ENCODE results near the gene PLD5.

PLD5 gene
- total RNA-seq: 0 reads per million in 3 donors

DNA sequence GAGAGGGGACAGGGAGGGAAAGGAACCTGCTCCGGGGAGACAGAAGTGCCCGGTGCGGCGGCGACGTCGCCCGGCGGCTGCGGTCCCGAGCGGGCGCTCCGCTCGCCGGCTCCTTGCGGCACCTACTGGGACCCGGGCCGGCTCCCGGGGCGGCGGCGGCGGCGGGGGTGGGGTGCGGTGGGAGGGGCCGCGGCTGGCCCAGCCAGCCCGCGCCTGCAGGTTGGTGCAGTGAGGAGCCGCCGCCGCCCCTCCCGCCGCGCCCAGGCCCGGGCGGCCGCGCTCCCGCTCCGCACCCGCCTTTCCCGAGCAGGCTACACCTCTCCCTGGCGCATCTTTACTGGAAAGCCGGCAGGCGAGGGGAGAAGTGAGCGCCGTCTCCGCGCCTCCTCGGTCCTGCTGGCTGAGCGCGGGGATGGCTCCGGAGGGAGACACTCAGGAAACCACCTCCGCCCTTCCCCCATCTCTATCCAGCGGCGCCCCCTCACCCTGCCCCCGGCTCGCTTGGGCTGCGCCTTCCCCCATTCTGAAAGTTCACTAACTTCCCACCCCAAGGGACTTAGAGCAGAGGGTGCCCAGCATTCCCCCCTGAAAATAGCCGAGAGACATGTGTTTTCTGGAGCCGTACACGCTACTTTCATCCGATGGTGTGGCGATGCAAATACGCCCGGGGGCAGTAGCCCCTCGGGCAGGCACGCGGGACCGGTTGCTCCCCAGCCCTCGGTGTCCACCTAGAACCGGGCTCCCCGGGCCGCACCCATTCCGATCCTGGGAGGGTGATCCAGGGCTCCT lies at the start of gene PLD5:
Gene PLD5, minus strand, starts transcription at position 127 of the 789 bp plus-strand sequence.
- H3K27ac ChIP-seq (ENCODE audit: insufficient read depth, low read length, poor library complexity, severe bottlenecking): no peak within 1 kb of the TSS
- no peaks in the 10 kb centered on the region for H3K36me3 ChIP-seq (ENCODE audit: control insufficient read depth, insufficient read depth, low read length)
- DNase-seq: no peak
- H3K4me3 ChIP-seq (ENCODE audit: insufficient read depth, low read depth, low read length, poor library complexity, severe bottlenecking): no peak within 1 kb of the TSS
- H3K27me3 ChIP-seq (replicated peaks; ENCODE audit: control insufficient read depth, insufficient read depth, low read length, poor library complexity, severe bottlenecking): peaks cover 9% of the 10 kb centered on the region
- H3K9me3 ChIP-seq (ENCODE audit: control insufficient read depth, low read length): no peaks in the 10 kb centered on the region
- H3K4me1 ChIP-seq (ENCODE audit: control insufficient read depth, insufficient read depth, low read length, poor library complexity, severe bottlenecking): peaks cover 2% of the 10 kb centered on the region

DNA sequence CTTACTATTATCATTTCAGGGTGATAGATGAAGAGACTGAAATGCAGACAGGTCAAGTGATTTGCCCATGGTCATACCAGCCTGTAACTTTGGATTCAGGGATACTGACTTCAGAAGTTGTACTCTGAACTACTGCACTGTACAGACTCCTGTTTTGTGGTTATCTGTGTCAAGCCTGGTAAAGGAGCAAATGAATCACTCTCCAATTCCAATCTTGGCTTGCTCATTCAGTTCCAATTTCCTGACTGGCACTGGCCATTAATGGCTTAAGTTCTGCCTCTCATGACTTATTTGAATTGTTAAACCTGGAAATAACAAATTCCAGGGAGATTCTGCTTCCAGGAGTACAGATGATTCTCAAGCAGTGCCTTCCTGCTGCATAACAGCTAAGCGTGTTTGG lies 45.4 kb upstream of the PLD5 start:
- no peak overlapping the region for H3K4me3 ChIP-seq (ENCODE audit: insufficient read depth, low read depth, low read length, poor library complexity, severe bottlenecking)
- no peak for DNase-seq
- no peaks in the 10 kb centered on the region for H3K27me3 ChIP-seq (replicated peaks; ENCODE audit: control insufficient read depth, insufficient read depth, low read length, poor library complexity, severe bottlenecking)
- H3K9me3 ChIP-seq (ENCODE audit: control insufficient read depth, low read length): no peaks in the 10 kb centered on the region
- no peaks in the 10 kb centered on the region for H3K4me1 ChIP-seq (ENCODE audit: control insufficient read depth, insufficient read depth, low read length, poor library complexity, severe bottlenecking)
- no peaks in the 10 kb centered on the region for H3K36me3 ChIP-seq (ENCODE audit: control insufficient read depth, insufficient read depth, low read length)
- H3K27ac ChIP-seq (ENCODE audit: insufficient read depth, low read length, poor library complexity, severe bottlenecking): no peak overlapping the region

DNA sequence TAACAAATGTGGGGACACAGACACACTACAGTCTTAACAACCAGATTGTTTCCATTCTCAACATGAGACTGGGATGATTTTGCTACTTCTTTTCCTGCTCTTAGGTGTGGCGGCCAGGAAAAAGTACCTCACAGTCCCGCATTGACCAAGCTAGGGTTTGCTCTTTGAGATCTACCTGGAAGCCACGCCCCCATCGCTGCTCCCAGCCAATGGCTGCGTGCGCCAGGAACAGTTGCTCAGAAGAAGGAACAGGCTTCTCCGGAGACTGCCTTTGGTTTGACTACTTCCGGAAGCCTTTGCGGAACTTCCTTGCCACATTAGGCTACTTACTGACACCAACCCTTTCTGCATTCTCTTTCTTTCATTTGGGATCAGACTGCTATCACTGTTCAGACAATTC lies 44.2 kb upstream of the PLD5 start:
- Histone ChIP-seq H3K4me3 (ENCODE audit: insufficient read depth, low read depth, low read length, poor library complexity, severe bottlenecking) (no peak overlapping the region), H3K27ac (ENCODE audit: insufficient read depth, low read length, poor library complexity, severe bottlenecking) (no peak overlapping the region), H3K27me3 (replicated peaks; ENCODE audit: control insufficient read depth, insufficient read depth, low read length, poor library complexity, severe bottlenecking) (no peaks in the 10 kb centered on the region), H3K9me3 (ENCODE audit: control insufficient read depth, low read length) (no peaks in the 10 kb centered on the region), H3K4me1 (ENCODE audit: control insufficient read depth, insufficient read depth, low read length, poor library complexity, severe bottlenecking) (no peaks in the 10 kb centered on the region), H3K36me3 (ENCODE audit: control insufficient read depth, insufficient read depth, low read length) (no peaks in the 10 kb centered on the region)
- no peak for DNase-seq

DNA sequence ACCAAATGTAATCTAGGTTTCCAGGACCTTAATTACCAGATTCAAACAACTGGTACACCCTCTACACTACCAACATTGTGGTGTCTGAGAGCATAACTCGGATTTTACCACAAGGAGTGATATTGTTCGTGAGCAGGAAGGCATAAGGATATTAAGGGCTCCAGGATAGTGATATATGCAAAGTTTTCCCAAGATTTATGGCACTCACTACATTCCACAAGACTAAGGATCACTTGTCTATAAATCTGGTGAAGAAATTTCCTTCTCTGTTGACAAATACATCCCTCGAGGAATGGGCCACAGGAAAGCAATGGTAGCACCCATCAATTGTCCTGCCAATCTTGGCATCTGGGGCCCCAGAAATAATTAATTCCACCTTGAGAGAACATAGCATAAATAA lies 43.1 kb upstream of the PLD5 start:
- H3K4me1 ChIP-seq (ENCODE audit: control insufficient read depth, insufficient read depth, low read length, poor library complexity, severe bottlenecking): no peaks in the 10 kb centered on the region
- H3K9me3 ChIP-seq (ENCODE audit: control insufficient read depth, low read length): no peaks in the 10 kb centered on the region
- no peaks in the 10 kb centered on the region for H3K36me3 ChIP-seq (ENCODE audit: control insufficient read depth, insufficient read depth, low read length)
- no peak overlapping the region for H3K4me3 ChIP-seq (ENCODE audit: insufficient read depth, low read depth, low read length, poor library complexity, severe bottlenecking)
- DNase-seq: no peak
- no peak overlapping the region for H3K27ac ChIP-seq (ENCODE audit: insufficient read depth, low read length, poor library complexity, severe bottlenecking)
- H3K27me3 ChIP-seq (replicated peaks; ENCODE audit: control insufficient read depth, insufficient read depth, low read length, poor library complexity, severe bottlenecking): no peaks in the 10 kb centered on the region

DNA sequence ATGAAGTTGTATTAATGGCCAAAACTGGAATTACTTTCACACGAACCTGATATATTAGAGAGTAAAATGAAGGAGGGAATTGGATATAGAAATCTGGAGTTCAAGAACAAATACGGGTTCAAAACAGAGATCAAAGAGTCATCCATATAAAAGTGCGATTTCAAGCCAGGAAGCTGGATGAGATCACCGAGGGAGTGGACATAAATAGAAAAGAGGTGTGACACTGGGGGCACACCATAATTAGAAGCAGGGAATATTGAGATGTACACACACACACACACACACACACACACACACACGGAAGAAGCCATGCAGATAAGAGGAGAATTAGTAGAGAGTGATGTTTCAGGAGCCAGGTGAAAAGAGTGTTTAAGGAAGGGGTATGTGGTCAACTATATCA lies 32.3 kb upstream of the PLD5 start:
- no peak overlapping the region for H3K27ac ChIP-seq (ENCODE audit: insufficient read depth, low read length, poor library complexity, severe bottlenecking)
- H3K9me3 ChIP-seq (ENCODE audit: control insufficient read depth, low read length): no peaks in the 10 kb centered on the region
- no peaks in the 10 kb centered on the region for H3K27me3 ChIP-seq (replicated peaks; ENCODE audit: control insufficient read depth, insufficient read depth, low read length, poor library complexity, severe bottlenecking)
- H3K36me3 ChIP-seq (ENCODE audit: control insufficient read depth, insufficient read depth, low read length): no peaks in the 10 kb centered on the region
- H3K4me1 ChIP-seq (ENCODE audit: control insufficient read depth, insufficient read depth, low read length, poor library complexity, severe bottlenecking): no peaks in the 10 kb centered on the region
- DNase-seq: no peak
- H3K4me3 ChIP-seq (ENCODE audit: insufficient read depth, low read depth, low read length, poor library complexity, severe bottlenecking): no peak overlapping the region

DNA sequence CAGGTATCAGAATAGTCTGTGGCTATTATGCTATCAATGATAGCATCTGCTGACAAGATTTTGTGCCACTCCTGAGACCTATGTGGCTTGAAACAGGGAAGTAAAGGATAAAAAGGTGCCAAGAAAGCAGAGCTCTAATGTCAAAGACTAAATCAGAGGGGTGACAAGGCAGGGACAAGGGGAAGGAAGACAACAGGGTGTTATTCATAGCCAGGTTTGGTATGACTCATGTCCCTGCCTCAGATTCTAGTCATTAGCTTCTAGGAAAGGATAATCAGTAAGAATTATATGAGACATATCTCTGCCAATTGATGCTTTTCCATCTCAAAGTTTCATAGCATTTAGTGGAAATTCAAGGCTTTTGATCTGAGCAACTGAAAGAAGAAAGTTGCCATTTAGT lies 31.8 kb upstream of the PLD5 start:
- H3K4me1 ChIP-seq (ENCODE audit: control insufficient read depth, insufficient read depth, low read length, poor library complexity, severe bottlenecking): no peaks in the 10 kb centered on the region
- H3K27me3 ChIP-seq (replicated peaks; ENCODE audit: control insufficient read depth, insufficient read depth, low read length, poor library complexity, severe bottlenecking): no peaks in the 10 kb centered on the region
- no peaks in the 10 kb centered on the region for H3K9me3 ChIP-seq (ENCODE audit: control insufficient read depth, low read length)
- no peak overlapping the region for H3K27ac ChIP-seq (ENCODE audit: insufficient read depth, low read length, poor library complexity, severe bottlenecking)
- H3K4me3 ChIP-seq (ENCODE audit: insufficient read depth, low read depth, low read length, poor library complexity, severe bottlenecking): no peak overlapping the region
- no peaks in the 10 kb centered on the region for H3K36me3 ChIP-seq (ENCODE audit: control insufficient read depth, insufficient read depth, low read length)
- no peak for DNase-seq

DNA sequence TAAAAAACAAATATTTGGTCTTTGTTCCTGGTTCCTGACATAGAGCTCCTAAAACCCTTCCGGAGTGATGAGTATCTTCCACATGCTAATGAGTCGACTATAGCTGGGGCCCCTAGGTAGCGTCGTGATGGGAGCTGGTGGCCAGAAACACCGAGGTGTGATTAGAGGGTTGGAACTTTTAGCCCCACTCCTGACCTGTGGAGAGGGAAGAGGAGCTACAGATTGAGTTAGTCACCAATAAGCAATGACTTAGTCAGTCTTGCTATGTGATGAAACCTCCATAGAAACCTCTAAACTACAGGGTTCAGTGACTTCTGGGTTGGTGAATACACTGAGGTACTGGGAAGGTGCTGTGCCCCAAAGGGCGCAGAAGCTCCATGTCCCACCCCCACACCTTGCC lies 30.1 kb upstream of the PLD5 start:
- no peak for DNase-seq
- no peaks in the 10 kb centered on the region for H3K9me3 ChIP-seq (ENCODE audit: control insufficient read depth, low read length)
- H3K27me3 ChIP-seq (replicated peaks; ENCODE audit: control insufficient read depth, insufficient read depth, low read length, poor library complexity, severe bottlenecking): no peaks in the 10 kb centered on the region

DNA sequence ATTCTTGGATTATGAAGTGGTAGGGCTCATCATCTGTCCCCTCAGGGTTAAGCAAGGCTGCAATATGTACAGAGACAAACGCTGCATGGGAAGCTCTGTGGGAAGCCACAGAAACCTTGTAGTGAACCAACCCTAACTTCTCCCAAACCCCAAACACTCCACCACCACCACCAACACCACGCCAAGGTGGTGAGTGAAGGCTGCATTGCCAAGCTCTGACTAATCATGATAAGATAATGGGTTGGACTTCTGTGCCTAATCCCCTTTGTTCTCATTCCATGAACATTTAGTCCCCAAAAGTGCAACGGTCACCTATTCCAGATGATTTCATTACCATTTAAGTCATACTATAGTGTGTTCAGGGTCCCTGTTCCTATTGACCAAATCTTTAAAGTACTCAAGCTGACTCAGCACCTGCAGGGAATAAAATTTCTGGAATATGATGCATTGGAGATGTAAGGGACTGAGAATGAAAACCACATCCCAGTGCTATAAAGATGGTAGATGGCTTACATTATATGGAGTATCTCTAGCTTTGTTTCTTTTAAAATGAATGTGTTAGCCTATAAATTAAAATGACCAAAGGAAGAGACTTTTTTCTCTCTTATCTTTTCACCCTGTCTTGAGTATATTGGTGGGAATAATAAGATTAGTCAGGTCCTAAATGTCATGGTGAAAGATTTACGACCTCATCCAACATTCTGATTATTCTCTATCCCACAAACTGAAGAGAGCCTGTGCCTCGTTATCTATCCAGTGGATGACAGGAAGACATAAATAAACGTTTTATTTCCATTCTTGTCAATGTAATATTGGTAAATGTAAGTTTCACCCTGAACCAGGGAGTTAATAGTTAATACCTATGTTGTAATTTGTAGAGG lies 22.6 kb upstream of the PLD5 start:
- Histone ChIP-seq H3K36me3 (ENCODE audit: control insufficient read depth, insufficient read depth, low read length) (no peaks in the 10 kb centered on the region), H3K4me3 (ENCODE audit: insufficient read depth, low read depth, low read length, poor library complexity, severe bottlenecking) (no peak overlapping the region), H3K9me3 (ENCODE audit: control insufficient read depth, low read length) (no peaks in the 10 kb centered on the region), H3K4me1 (ENCODE audit: control insufficient read depth, insufficient read depth, low read length, poor library complexity, severe bottlenecking) (no peaks in the 10 kb centered on the region), H3K27me3 (replicated peaks; ENCODE audit: control insufficient read depth, insufficient read depth, low read length, poor library complexity, severe bottlenecking) (no peaks in the 10 kb centered on the region), H3K27ac (ENCODE audit: insufficient read depth, low read length, poor library complexity, severe bottlenecking) (no peak overlapping the region)
- no peak for DNase-seq

More for the DNA sequence above, 30.1 kb upstream of the PLD5 start:
- Histone ChIP-seq H3K4me1 (ENCODE audit: control insufficient read depth, insufficient read depth, low read length, poor library complexity, severe bottlenecking) (no peaks in the 10 kb centered on the region), H3K36me3 (ENCODE audit: control insufficient read depth, insufficient read depth, low read length) (no peaks in the 10 kb centered on the region), H3K4me3 (ENCODE audit: insufficient read depth, low read depth, low read length, poor library complexity, severe bottlenecking) (no peak overlapping the region), H3K27ac (ENCODE audit: insufficient read depth, low read length, poor library complexity, severe bottlenecking) (no peak overlapping the region)

DNA sequence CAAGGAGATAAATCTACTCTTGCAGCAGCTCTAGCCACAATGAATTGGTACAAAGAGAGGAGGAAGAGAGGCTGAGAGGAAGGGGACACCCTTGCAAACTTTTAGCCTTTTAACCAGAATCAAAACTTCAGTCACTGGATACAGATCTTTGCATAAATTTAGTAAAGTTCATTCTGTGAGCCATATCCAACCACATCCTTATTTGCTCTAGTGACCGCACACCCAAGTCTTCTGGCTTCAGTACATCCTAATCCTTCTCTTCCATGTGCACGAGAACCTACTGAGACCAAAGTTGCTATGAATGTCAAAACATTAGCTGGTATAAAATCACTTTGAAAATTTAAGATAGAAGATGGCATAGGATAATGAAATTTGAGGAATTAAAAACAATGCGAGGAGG lies 21.9 kb upstream of the PLD5 start:
- Histone ChIP-seq H3K4me3 (ENCODE audit: insufficient read depth, low read depth, low read length, poor library complexity, severe bottlenecking) (no peak overlapping the region), H3K27ac (ENCODE audit: insufficient read depth, low read length, poor library complexity, severe bottlenecking) (no peak overlapping the region)

DNA sequence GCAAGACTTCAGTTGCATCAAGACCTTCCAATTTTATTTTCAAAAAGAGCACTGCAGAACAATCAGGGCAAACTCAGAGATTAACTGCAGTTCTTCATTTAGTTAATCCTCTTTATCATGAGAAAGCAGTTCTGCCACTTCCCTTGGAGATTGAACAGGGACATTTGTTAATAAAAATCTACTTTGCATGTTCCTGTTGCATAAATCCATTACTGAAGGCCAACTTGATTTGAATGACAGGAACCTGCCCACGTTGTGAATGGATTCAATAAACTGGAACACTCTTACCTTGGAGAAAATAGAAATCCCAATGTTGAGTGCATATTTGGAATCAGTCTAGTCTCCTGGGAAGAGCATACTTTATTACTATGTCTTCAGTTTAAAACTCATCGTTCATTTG lies 19.6 kb upstream of the PLD5 start:
- Histone ChIP-seq H3K27me3 (replicated peaks; ENCODE audit: control insufficient read depth, insufficient read depth, low read length, poor library complexity, severe bottlenecking) (no peaks in the 10 kb centered on the region), H3K4me1 (ENCODE audit: control insufficient read depth, insufficient read depth, low read length, poor library complexity, severe bottlenecking) (no peaks in the 10 kb centered on the region)

More for the DNA sequence above, 21.9 kb upstream of the PLD5 start:
- H3K4me1 ChIP-seq (ENCODE audit: control insufficient read depth, insufficient read depth, low read length, poor library complexity, severe bottlenecking): no peaks in the 10 kb centered on the region
- H3K27me3 ChIP-seq (replicated peaks; ENCODE audit: control insufficient read depth, insufficient read depth, low read length, poor library complexity, severe bottlenecking): no peaks in the 10 kb centered on the region
- H3K36me3 ChIP-seq (ENCODE audit: control insufficient read depth, insufficient read depth, low read length): no peaks in the 10 kb centered on the region
- DNase-seq: no peak
- H3K9me3 ChIP-seq (ENCODE audit: control insufficient read depth, low read length): no peaks in the 10 kb centered on the region

More for the DNA sequence above, 19.6 kb upstream of the PLD5 start:
- Histone ChIP-seq H3K36me3 (ENCODE audit: control insufficient read depth, insufficient read depth, low read length) (no peaks in the 10 kb centered on the region), H3K9me3 (ENCODE audit: control insufficient read depth, low read length) (no peaks in the 10 kb centered on the region), H3K4me3 (ENCODE audit: insufficient read depth, low read depth, low read length, poor library complexity, severe bottlenecking) (no peak overlapping the region), H3K27ac (ENCODE audit: insufficient read depth, low read length, poor library complexity, severe bottlenecking) (no peak overlapping the region)
- no peak for DNase-seq

Data from effector memory CD4-positive, alpha-beta T cell (primary cell).